Keratinocyte (primary cell): Measurements from ENCODE around the gene GRIN2C. TPM values are rescaled to one million over a fixed set of nuclear protein-coding genes. Genes with fewer than 3 reads are reported as not detected.

ENCODE experiments used
- DNase-seq: peaks from one replicate; pipeline ENCODE4 v3.0.0-alpha.2; 2011; ENCODE audit warnings: low read depth, missing footprints, low spot score
- FAIRE-seq: peaks from 2 replicates; lab custom pipeline; 2011; peaks lifted over from hg19 to GRCh38; lab: Jason Lieb, UNC
- H2AFZ ChIP-seq: 2 replicates; pipeline ENCODE4 v1.6.0; 2012; ENCODE audit warnings: low read length, control low read depth, inconsistent platforms; ENCODE audit not compliant: control insufficient read depth
- H3K27ac ChIP-seq: 2 replicates; pipeline ENCODE4 v1.5.1; 2011; ENCODE audit warnings: low read length; ENCODE audit not compliant: control insufficient read depth, insufficient read depth
- H3K27me3 ChIP-seq: 3 replicates; pipeline ENCODE4 v1.6.0; 2011; ENCODE audit warnings: low read length; ENCODE audit not compliant: control insufficient read depth, insufficient read depth; ENCODE audit errors: extremely low read depth
- H3K36me3 ChIP-seq, 2 experiments: 2 replicates in 1 of 2; 3 replicates in 1 of 2; pipeline ENCODE4 v1.5.1; 2011; ENCODE audit warnings: low read length in 2 of 2, mild to moderate bottlenecking in 1 of 2; ENCODE audit not compliant: control insufficient read depth in 2 of 2, insufficient read depth in 2 of 2; ENCODE audit errors: extremely low read depth in 1 of 2
- H3K4me1 ChIP-seq: 3 replicates; pipeline ENCODE4 v1.5.1; 2011; ENCODE audit warnings: low read length; ENCODE audit not compliant: control insufficient read depth, insufficient read depth; ENCODE audit errors: extremely low read depth
- H3K4me2 ChIP-seq: 3 replicates; pipeline ENCODE4 v1.6.0; 2011; ENCODE audit warnings: low read depth, low read length; ENCODE audit not compliant: control insufficient read depth, insufficient read depth; ENCODE audit errors: extremely low read depth
- H3K4me3 ChIP-seq, 3 experiments: fragments of 200-600 bp in 1 of 3; sonication (generic) in 1 of 3; 2 replicates in 2 of 3; 3 replicates in 1 of 3; pipeline ENCODE4 v1.5.1; 2011 to 2016; ENCODE audit warnings: low read length in 3 of 3, mild to moderate bottlenecking in 3 of 3, control low read depth in 2 of 3, inconsistent platforms in 1 of 3, low read depth in 1 of 3, mixed read lengths in 1 of 3, mixed run types in 1 of 3, moderate library complexity in 1 of 3; ENCODE audit not compliant: control insufficient read depth in 2 of 3, insufficient read depth in 2 of 3; ENCODE audit errors: extremely low read depth in 1 of 3
- H3K79me2 ChIP-seq: 2 replicates; pipeline ENCODE4 v1.6.0; 2012; ENCODE audit warnings: low read length; ENCODE audit not compliant: control insufficient read depth, insufficient read depth
- H3K9ac ChIP-seq: 3 replicates; pipeline ENCODE4 v1.6.0; 2011; ENCODE audit warnings: low read length; ENCODE audit not compliant: control insufficient read depth, insufficient read depth; ENCODE audit errors: extremely low read depth
- H3K9me1 ChIP-seq: 3 replicates; pipeline ENCODE4 v1.6.0; 2011; ENCODE audit warnings: low read length; ENCODE audit not compliant: control insufficient read depth, insufficient read depth; ENCODE audit errors: extremely low read depth
- H3K9me3 ChIP-seq: 2 replicates; pipeline ENCODE4 v1.5.1; 2012; ENCODE audit warnings: low read depth, low read length; ENCODE audit not compliant: control insufficient read depth
- H4K20me1 ChIP-seq: 3 replicates; pipeline ENCODE4 v1.6.0; 2011; ENCODE audit warnings: low read length; ENCODE audit not compliant: control insufficient read depth, insufficient read depth; ENCODE audit errors: extremely low read depth
- EZH2 ChIP-seq: IDR thresholded peaks from one replicate; pipeline ENCODE4 v1.6.1; 2012; ENCODE audit warnings: inconsistent platforms, mild to moderate bottlenecking, low read length, moderate library complexity
- dilution Hi-C: fragments of 300-500 bp; cut with MboI; formaldehyde crosslinking; loops from one replicate; pipeline ENCODE4 v1.7.0; 2020; ENCODE audit warnings: low sequenced_read_pairs; ENCODE audit not compliant: extremely low pct_ligation_motif_present
- polyA plus RNA-seq, 5 experiments: library from polyadenylated mRNA; depleted of rRNA in 3 of 5; stranded (reverse) in 3 of 5; stranded (forward) in 1 of 5; unstranded in 1 of 5; fragments of >200 nt; gene quantifications; 1 replicate in 1 of 5; 2 replicates in 3 of 5; 3 replicates in 1 of 5; pipeline versions ENCODE4 v1.2.1 to v1.2.3, GENCODE V29; 2011 to 2012; ENCODE audit warnings: missing spikeins in 2 of 5, low read depth in 1 of 5, low replicate concordance in 1 of 5
- TF ChIP-seq, protein P1 (sequence below), 3 experiments: IDR thresholded peaks in 1 of 3; conservative IDR thresholded peaks in 1 of 3; optimal IDR thresholded peaks in 1 of 3; 2 replicates in 2 of 3; 3 replicates in 1 of 3; pipeline versions ENCODE3 to v1.5.1; 2011; ENCODE audit warnings: low read length in 3 of 3, mild to moderate bottlenecking in 3 of 3, moderate library complexity in 2 of 3, control low read depth in 1 of 3, inconsistent platforms in 1 of 3; ENCODE audit not compliant: insufficient read depth in 2 of 3; ENCODE audit errors: extremely low read depth in 1 of 3

The GRIN2C gene
- polyA plus RNA-seq, 1 donor (not counting 4 experiments of a cell fraction or from before 2014, with no cell fraction given): not detected

DNA sequence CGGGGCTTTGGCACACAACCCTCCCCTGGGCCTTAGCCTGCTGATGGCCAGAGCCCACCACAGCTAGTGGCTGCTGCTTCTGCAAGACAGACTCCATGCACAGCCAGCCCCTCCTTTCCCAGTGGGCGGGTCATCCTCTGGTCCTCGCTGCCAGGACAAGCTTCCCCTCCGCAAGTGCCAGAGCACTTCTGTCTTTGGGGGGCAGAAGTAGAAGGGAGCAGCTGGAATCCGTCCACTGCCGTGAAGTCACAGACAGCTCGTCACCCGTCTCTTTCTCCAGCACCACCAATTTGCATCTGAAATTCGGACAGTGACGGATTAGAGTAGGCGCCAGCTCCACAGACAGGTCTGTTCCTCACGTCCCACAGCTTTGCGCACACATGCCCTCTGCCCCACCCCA lies 52.2 kb downstream of the GRIN2C start:
- Histone ChIP-seq H3K4me2 (no peak overlapping the region), H3K79me2 (no peaks in the 10 kb centered on the region), H3K27ac (no peak overlapping the region), H3K4me3 (no peak overlapping the region), H4K20me1 (no peaks in the 10 kb centered on the region), H2AFZ (no peak overlapping the region), H3K9ac (no peak overlapping the region), H3K27me3 (no peaks in the 10 kb centered on the region), H3K4me1 (no peaks in the 10 kb centered on the region), H3K9me1 (no peaks in the 10 kb centered on the region), H3K36me3 (peaks cover 0 to 11% of the 10 kb centered on the region in 2 experiments), H3K9me3 (no peaks in the 10 kb centered on the region)
- FAIRE-seq (no peak), DNase-seq (no peak)
- no peak for TF ChIP-seq EZH2
- TF ChIP-seq, protein P1, sequence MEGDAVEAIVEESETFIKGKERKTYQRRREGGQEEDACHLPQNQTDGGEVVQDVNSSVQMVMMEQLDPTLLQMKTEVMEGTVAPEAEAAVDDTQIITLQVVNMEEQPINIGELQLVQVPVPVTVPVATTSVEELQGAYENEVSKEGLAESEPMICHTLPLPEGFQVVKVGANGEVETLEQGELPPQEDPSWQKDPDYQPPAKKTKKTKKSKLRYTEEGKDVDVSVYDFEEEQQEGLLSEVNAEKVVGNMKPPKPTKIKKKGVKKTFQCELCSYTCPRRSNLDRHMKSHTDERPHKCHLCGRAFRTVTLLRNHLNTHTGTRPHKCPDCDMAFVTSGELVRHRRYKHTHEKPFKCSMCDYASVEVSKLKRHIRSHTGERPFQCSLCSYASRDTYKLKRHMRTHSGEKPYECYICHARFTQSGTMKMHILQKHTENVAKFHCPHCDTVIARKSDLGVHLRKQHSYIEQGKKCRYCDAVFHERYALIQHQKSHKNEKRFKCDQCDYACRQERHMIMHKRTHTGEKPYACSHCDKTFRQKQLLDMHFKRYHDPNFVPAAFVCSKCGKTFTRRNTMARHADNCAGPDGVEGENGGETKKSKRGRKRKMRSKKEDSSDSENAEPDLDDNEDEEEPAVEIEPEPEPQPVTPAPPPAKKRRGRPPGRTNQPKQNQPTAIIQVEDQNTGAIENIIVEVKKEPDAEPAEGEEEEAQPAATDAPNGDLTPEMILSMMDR (optimal IDR thresholded peaks at IDR 0.05 in 1 of 3, IDR thresholded peaks at IDR 0.05 in 1 of 3, conservative IDR thresholded peaks at IDR 0.05 in 1 of 3; ENCODE audit: extremely low read depth in 1 of 3, insufficient read depth in 2 of 3, low read length in 3 of 3): no peak
- dilution Hi-C loops: no loop called here

DNA sequence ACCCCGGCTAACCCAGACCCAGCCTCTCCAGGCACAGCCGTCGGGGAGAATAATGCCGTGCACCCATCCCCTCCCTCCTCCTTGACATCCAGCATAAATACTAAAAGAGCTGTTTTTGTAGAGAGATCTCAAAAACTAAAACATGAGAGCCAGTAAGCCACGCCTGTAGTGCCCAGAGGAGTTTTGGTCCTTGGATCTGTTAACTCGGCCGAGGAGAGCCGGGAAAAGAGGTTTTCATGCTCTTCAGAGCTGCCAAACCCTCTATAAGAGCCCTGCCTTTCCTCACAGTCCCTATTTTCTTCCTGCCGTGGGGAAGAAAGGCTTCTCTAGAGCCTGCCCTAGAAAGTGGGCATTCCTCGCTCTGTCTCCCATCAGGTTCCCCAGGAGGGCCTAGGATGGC lies 53.4 kb downstream of the GRIN2C start:
- Histone ChIP-seq H3K4me2 (no peak overlapping the region), H3K9me1 (no peaks in the 10 kb centered on the region), H3K9ac (no peak overlapping the region), H3K4me3 (no peak overlapping the region), H3K27me3 (no peaks in the 10 kb centered on the region), H2AFZ (no peak overlapping the region), H4K20me1 (no peaks in the 10 kb centered on the region), H3K27ac (no peak overlapping the region), H3K36me3 (peaks cover 0 to 8% of the 10 kb centered on the region in 2 experiments), H3K4me1 (no peaks in the 10 kb centered on the region), H3K79me2 (no peaks in the 10 kb centered on the region), H3K9me3 (no peaks in the 10 kb centered on the region)
- DNase-seq (no peak), FAIRE-seq (no peak)
- TF ChIP-seq, protein P1 (optimal IDR thresholded peaks at IDR 0.05 in 1 of 3, IDR thresholded peaks at IDR 0.05 in 1 of 3, conservative IDR thresholded peaks at IDR 0.05 in 1 of 3; ENCODE audit: extremely low read depth in 1 of 3, insufficient read depth in 2 of 3, low read length in 3 of 3): no peak
- TF ChIP-seq EZH2: no peak
- dilution Hi-C loops: no loop called here
